Esophagus muscularis mucosa (tissue), 4 donors: ENCODE measurements around the gene ZNF154. TPM values are rescaled to one million over a fixed set of nuclear protein-coding genes. Genes with fewer than 3 reads are reported as not detected.
"Not testable (repeated sequence)": the region's sequence is repeated elsewhere in the genome, so short reads cannot be mapped to it uniquely, and the experiment has no call there.

Experiments
- DNase-seq: peaks from one replicate; pipeline ENCODE4 v3.0.0-alpha.2; 2017; ENCODE audit errors: extremely low spot score
- H3K27ac ChIP-seq, 4 donors: fragments of 200-600 bp; sonication (generic); replicated peaks in 1 of 4; 1 replicate in 3 of 4; 2 replicates in 1 of 4; pipeline ENCODE4 v1.5.1; 2016 to 2019; ENCODE audit warnings: mild to moderate bottlenecking in 1 of 4
- H3K27me3 ChIP-seq, 4 donors: fragments of 200-600 bp; sonication (generic); one replicate each; pipeline versions ENCODE4 v1.5.1 to v1.6.0; 2016 to 2019
- H3K36me3 ChIP-seq, 4 donors: fragments of 200-600 bp; sonication (generic); one replicate each; pipeline ENCODE4 v1.5.1; 2016 to 2019
- H3K4me1 ChIP-seq, 4 donors: fragments of 200-600 bp; sonication (generic); one replicate each; pipeline ENCODE4 v1.5.1; 2016 to 2019
- H3K4me3 ChIP-seq, 4 donors: fragments of 200-600 bp; sonication (generic); 1 replicate in 2 of 4; 2 replicates in 2 of 4; pipeline ENCODE4 v1.5.1; 2016 to 2019; ENCODE audit warnings: mild to moderate bottlenecking in 4 of 4, moderate library complexity in 1 of 4
- H3K9me3 ChIP-seq, 4 donors: fragments of 200-600 bp; sonication (generic); 1 replicate in 3 of 4; 2 replicates in 1 of 4; pipeline ENCODE4 v1.5.1; 2016 to 2019
- CTCF ChIP-seq, 3 experiments: fragments of 200-600 bp in 2 of 3; fragments of 450-650 bp in 1 of 3; sonication (generic) in 2 of 3; IDR thresholded peaks; one replicate each; pipeline ENCODE4 v1.5.1; 2017 to 2019; ENCODE audit warnings: antibody characterized with exemption in 3 of 3, mild to moderate bottlenecking in 2 of 3, moderate library complexity in 1 of 3
- EP300 ChIP-seq: sonication (generic); formaldehyde crosslinking; IDR thresholded peaks from one replicate; pipeline ENCODE4 v1.6.1; 2017; ENCODE audit warnings: antibody characterized with exemption
- POLR2A ChIP-seq: fragments of 450-650 bp; IDR thresholded peaks from one replicate; pipeline ENCODE4 v1.6.1; 2017; ENCODE audit warnings: antibody characterized with exemption, moderate library complexity, mild to moderate bottlenecking, low read depth
- POLR2AphosphoS5 ChIP-seq, 2 donors: sonication (generic); formaldehyde crosslinking; IDR thresholded peaks; one replicate each; pipeline ENCODE4 v1.6.1; 2017; ENCODE audit warnings: antibody characterized with exemption in 2 of 2
- WGBS: methylation state at CpG from one replicate; pipeline ENCODE4 v1.1.5; 2018; 5-methylcytosine and 5-hydroxymethylcytosine counted together
- intact Hi-C: fragments of 100-400 bp; cut with DNase I; formaldehyde crosslinking; loops from one replicate; pipeline ENCODE4 v1.15.1; 2023
- total RNA-seq, 4 donors: library from RNA; depleted of rRNA; stranded (reverse); fragments of >200 nt; gene quantifications; one replicate each; pipeline versions ENCODE4 v1.1.0 to v1.2.1, GENCODE V29; 2016

The ZNF154 gene
- total RNA-seq, 4 donors from 2014 or later: 5.0 to 8.7 (median 7.1) TPM

GRCh38 chr19:57747472-57747807 is 38.4 kb upstream of the ZNF154 start:
- intact Hi-C loops: loop anchor here (10.0 kb wide), 2 partner anchors 67 to 407 kb away; partner anchors contain the start of genes ZNF329 and ZNF552
- TF ChIP-seq CTCF (IDR thresholded peaks at IDR 0.05) (no peak), POLR2AphosphoS5 (IDR thresholded peaks at IDR 0.05) (no peak), EP300 (no peak), POLR2A (no peak)
- H3K27ac ChIP-seq: peak overlapping the region; percentile 84 to 89 (median 89)
- no peak for DNase-seq
- peaks cover 28 to 44% (median 40%) of the 10 kb centered on the region in 4 donors for H3K36me3 ChIP-seq
- WGBS: 45% methylated on average over 6 of the region's 6 CpGs
- H3K4me1 ChIP-seq: peaks cover 17 to 25% (median 21%) of the 10 kb centered on the region in 4 donors
- peak overlapping the region; percentile 80 to 96 (median 86) for H3K4me3 ChIP-seq
- H3K9me3 ChIP-seq: peaks cover 0 to 50% (median 38%) of the 10 kb centered on the region in 4 donors
- H3K27me3 ChIP-seq: no peaks in the 10 kb centered on the region

- peaks cover 17 to 25% (median 21%) of the 10 kb centered on the region in 4 donors for H3K4me1 ChIP-seq
- peaks cover 22 to 38% (median 34%) of the 10 kb centered on the region in 4 donors for H3K36me3 ChIP-seq
- TF ChIP-seq CTCF (IDR thresholded peaks at IDR 0.05) (peak in 1 of 3 experiments; percentile 8), POLR2AphosphoS5 (IDR thresholded peaks at IDR 0.05) (peak; percentile 74 to 85), EP300 (no peak), POLR2A (no peak)
- DNase-seq: peak; percentile 93
- H3K27me3 ChIP-seq: no peaks in the 10 kb centered on the region
- WGBS: 3% methylated on average over 44 of the region's 51 CpGs
- intact Hi-C loops: loop anchor here (10.0 kb wide), 2 partner anchors 68 to 408 kb away; partner anchors contain the start of genes ZNF329 and ZNF552
- H3K4me3 ChIP-seq: peak within 1 kb of the TSS; percentile 80 to 96 (median 86)
- H3K9me3 ChIP-seq: peaks cover 0 to 43% (median 32%) of the 10 kb centered on the region in 4 donors
- H3K27ac ChIP-seq: peak within 1 kb of the TSS; percentile 84 to 89 (median 89)
Measured at GRCh38 chr19:57746580-57747471, 37.8 kb upstream of the ZNF154 start, which contains the start of gene ZNF776. TSS of gene ZNF776 (plus strand) at chr19:57746815. CDS start at chr19:57747059, 244 bp downstream.

- H3K27ac ChIP-seq, H3K27me3 ChIP-seq, intact Hi-C loops, H3K4me1 ChIP-seq, DNase-seq, H3K36me3 ChIP-seq, H3K4me3 ChIP-seq: not testable (repeated sequence)
- 87% methylated on average over 7 of the region's 7 CpGs for WGBS
- H3K9me3 ChIP-seq: peaks cover 0 to 13% (median 4%) of the 10 kb centered on the region in 4 donors
Measured at GRCh38 chr19:57738770-57739169, 29.8 kb upstream of the ZNF154 start.

- peaks cover 0 to 13% (median 4%) of the 10 kb centered on the region in 4 donors for H3K9me3 ChIP-seq
- intact Hi-C loops, H3K27ac ChIP-seq, H3K27me3 ChIP-seq, DNase-seq, H3K4me3 ChIP-seq, H3K4me1 ChIP-seq, H3K36me3 ChIP-seq: not testable (repeated sequence)
- WGBS: 6% methylated on average over 9 of the region's 10 CpGs
- TF ChIP-seq POLR2AphosphoS5 (IDR thresholded peaks at IDR 0.05) (peak in 1 of 2 donors; percentile 42), CTCF (IDR thresholded peaks at IDR 0.05) (peak; percentile 49 to 79 (median 66))
Measured at GRCh38 chr19:57738320-57738719, 29.3 kb upstream of the ZNF154 start.

- Histone ChIP-seq H3K4me1 (peaks cover 0 to under 1% (median 0%) of the 10 kb centered on the region in 4 donors), H3K9me3 (peaks cover 0 to 89% (median 66%) of the 10 kb centered on the region in 4 donors), H3K4me3 (no peak overlapping the region), H3K36me3 (peaks cover 28 to 45% (median 40%) of the 10 kb centered on the region in 4 donors), H3K27me3 (no peaks in the 10 kb centered on the region), H3K27ac (no peak overlapping the region)
- intact Hi-C loops: no loop called here
- DNase-seq: no peak
- no peak for TF ChIP-seq POLR2A
- no peak for TF ChIP-seq POLR2AphosphoS5 (IDR thresholded peaks at IDR 0.05)
- WGBS: 98% methylated on average over 10 of the region's 10 CpGs
Measured at GRCh38 chr19:57720878-57721277, 11.9 kb upstream of the ZNF154 start.
